NAMALWA (cell line): ENCODE results near the gene SRGAP2B.
"Not testable (repeated sequence)": the region's sequence is repeated elsewhere in the genome, so short reads cannot be mapped to it uniquely, and the experiment has no call there.

Experiments used
- DNase-seq: peaks from one replicate; pipeline ENCODE4 v3.0.0-alpha.2; 2015; ENCODE audit warnings: low spot score

SRGAP2B gene

DNA sequence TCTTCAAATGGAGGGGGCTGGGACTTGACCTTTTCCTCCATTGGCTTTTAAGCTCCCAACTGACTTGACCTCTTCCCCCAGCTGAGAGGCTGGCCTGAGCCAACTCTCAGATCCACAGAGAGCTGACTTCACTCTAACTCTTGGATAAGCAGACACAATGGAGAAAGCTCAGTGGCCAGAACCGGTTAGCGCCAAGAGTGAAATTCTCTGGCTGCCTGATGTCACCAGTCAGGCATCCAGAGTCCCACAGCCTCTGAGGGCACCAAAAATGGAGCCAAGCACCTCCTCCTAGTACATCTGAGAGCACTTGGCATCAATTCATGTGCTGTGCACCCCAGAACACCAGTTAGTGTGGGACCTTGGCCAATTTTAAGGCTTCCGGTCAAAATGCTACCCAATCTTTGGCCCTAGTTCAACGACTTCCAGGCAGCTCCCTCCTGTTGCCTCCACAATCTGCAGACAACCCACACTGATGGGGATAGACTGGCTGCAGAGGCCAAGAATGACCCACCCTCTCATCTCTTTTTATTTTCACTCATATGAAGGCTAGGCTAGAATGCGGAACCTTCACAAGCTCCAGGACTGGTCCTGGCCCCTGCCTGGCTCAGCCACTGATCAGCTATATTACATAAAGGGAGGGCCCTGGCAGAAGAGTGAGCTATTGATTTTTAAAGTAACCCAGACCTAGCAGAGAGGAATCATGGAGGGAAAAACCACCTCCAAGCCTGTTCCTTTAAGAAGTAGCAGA is 200.5 kb downstream of the SRGAP2B start:
- not testable (repeated sequence) for DNase-seq

DNA sequence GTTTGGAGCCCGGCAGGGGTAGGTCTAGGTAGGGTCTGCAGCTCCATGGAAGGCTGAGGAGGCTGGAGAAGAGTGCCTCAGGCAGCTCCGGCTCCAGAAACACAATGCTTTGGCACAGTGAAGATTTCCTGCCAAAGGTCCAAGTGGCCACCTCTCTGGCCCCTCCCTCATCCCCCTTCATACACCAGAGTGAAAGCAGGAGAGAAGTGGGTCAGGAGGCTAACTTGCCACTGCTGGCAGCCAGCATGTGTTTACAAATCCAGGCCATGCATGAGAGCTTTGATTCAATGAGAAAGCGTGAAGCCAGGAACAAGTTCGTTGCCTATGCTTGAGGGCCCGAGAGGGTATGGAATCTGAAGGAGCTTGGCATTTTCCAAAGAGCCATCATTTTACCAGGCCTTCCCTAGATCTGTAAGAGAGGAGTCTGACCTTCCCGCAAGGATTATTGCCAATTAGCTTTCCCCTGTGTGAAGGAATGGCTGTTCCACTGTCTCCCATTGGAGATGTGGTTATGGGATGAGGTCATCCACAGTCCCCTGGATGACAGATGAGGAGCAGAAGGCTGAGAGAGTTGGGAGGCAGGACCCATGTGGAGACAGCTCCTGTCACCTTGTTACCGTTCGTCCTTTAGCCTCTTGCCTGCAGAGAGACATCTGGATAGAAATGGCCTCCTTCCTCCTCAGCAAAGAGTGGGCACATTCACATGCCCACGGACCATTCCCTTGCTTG is 201.3 kb downstream of the SRGAP2B start:
- not testable (repeated sequence) for DNase-seq

DNA sequence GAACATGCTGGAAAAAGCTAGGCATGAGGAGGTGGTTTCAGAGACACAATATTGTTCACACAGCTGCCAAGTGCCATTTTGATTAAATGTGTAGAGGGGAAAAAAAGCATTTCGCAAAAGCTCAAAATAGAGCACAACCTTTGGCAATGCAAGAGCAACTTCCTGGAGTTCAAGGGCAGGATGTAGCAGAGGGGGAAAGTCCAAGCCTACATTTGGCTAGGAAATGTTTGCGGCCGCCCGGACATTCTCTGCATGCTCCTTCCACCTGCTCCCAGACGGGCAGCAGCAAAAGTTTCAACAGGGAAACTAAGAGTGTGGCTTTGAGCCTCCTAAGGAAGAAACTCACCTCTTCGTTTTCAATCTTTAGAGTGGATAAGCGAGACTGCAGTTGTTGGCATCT is 202.1 kb downstream of the SRGAP2B start:
- DNase-seq, result not testable (repeated sequence)

DNA sequence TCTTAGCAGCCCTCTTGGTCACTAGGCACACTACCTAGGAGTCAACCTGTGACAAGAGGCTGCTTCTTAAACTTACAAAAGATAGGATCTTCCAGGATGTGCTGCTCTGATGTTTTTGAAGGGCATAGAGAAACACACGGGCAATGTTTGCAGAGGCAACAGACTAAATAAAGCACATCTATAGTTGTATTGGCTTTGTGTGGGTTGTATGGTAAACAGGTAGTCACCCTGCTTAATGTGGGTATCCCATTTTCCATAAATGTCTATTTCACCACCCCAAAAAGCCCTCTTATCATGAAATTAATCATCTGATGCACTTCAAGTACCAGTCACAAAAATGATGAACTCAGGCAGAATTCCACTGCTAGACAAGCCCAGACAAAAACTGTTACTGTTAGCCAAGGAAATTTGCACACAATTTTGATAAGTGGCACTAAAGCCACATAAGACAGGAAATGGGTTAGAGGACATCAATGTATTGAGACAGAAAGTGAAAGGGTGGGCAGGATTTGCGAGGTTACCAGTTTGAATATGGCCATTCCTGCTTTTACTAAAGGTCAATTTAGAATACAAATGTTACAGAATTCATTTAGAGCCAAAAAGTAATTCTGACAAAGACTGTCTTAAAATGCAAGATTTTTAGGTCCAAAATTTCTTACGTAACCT is 205.5 kb downstream of the SRGAP2B start:
- DNase-seq, result not testable (repeated sequence)

DNA sequence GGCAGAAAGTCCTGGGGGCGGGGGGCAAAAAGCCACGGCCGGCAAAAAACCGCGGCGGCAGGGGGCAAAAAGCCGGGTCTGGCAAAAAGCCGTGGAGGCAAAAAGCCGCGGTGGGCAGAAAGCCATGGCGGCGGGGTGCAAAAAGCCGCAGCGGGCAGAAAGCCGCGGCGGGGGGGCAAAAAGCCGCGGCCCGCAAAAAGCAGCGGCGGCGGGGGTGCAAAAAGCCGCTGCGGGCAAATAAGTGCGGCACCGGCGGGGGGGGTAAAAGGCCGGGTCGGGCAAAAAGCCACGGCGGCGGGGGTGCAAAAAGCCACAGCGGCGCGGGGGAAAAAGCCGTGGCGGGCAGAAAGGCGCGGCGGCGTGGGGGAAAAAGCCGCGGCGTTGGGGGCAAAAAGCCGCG is 212.1 kb downstream of the SRGAP2B start:
- DNase-seq, result peak; percentile 33

DNA sequence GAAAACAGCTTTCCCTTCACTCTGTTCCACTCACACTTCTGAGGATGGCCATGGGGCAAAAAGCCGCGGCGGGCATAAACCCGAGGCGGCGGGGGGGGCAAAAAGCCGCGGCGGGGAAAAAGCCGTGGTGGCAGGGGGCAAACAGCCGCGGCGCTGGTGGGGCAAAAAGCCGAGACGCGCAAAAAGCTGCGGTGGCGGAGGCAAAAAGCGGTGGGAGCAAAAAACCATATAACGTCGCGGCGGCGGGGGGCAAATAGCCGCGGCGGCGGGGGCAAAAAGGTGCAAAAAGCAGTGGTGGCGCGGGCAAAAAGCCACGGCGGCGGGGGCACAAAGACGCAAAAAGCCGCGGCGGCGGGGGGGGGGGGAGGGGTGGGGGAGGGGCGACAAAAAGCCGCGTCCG is 212.8 kb downstream of the SRGAP2B start:
- not testable (repeated sequence) for DNase-seq

DNA sequence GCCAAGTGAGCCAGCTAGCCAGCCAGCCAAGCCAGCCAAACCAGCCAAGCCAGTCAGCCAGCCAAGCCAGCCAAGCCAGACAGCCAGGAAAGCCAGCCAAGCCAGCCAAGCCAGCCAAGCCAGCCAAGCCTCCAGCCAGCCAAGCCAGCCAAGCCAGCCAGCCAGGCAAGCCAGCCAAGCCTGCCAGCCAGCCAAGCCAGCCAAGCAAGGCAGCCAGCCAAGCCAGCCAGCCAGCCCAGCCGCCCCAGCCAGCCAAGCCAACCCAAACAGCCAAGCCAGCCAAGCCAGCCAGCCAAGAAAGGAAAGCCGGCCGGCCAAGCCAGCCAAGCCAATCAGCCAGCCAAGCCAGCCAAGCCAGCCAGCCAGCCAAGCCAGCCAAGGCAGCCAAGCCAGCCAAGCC is 236.5 kb downstream of the SRGAP2B start:
- DNase-seq, result not testable (repeated sequence)
